ENCODE results near the gene ZNF236.

The ZNF236 gene

DNA sequence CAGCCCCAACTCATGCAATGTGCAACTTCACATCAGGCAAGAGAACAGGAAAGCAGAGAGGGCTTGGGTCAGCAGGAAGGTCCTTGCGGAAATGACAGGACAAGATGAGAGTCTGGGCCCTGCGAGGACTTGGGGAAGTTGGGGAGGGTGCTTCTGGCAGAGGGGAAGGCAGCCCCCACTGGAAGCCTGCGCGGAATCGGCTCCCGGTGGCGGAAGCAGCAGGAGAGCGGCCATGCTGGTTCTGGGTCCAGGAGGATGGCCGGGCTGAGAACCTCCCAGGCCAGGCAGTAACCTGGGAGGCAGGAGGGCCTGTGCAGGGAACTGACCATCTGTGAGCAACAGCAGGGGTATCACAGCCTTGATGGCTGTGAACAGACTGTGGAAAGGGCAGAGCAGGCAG, 197.3 kb downstream of the ZNF236 start:
- TF ChIP-seq NFIC (IDR thresholded peaks at IDR 0.05) (no peak), USF1 (IDR thresholded peaks at IDR 0.05) (no peak), YY1 (IDR thresholded peaks at IDR 0.05; ENCODE audit: low read depth) (no peak), EP300 (IDR thresholded peaks at IDR 0.05; ENCODE audit: borderline replicate concordance) (no peak), FOXM1 (IDR thresholded peaks at IDR 0.05; ENCODE audit: borderline replicate concordance, low read depth) (no peak), REST (IDR thresholded peaks at IDR 0.05; ENCODE audit: low read depth) (no peak), CREB1 (IDR thresholded peaks at IDR 0.05; ENCODE audit: low read depth) (no peak), TEAD4 (IDR thresholded peaks at IDR 0.05) (no peak), ZBTB7A (IDR thresholded peaks at IDR 0.05; ENCODE audit: low read depth) (no peak), CEBPB (IDR thresholded peaks at IDR 0.05) (no peak), TAF1 (IDR thresholded peaks at IDR 0.05; ENCODE audit: low read depth) (no peak), RAD21 (IDR thresholded peaks at IDR 0.05; ENCODE audit: low read depth) (no peak), EGR1 (IDR thresholded peaks at IDR 0.05) (no peak), TCF12 (IDR thresholded peaks at IDR 0.05; ENCODE audit: low read depth) (no peak)

All from Ishikawa (cell line).